Peyer's patch (tissue), 4 donors: ENCODE results near the gene SAAL1. TPM values are rescaled to one million over a fixed set of nuclear protein-coding genes. Genes with fewer than 3 reads are reported as not detected.
A peak's percentile ranks its signal among the peaks of the same experiment; 100 is the strongest.

Source experiments
- DNase-seq, 3 donors: peaks; one replicate each; pipeline ENCODE4 v3.0.0-alpha.2; 2017 to 2019
- H3K27ac ChIP-seq, 4 donors: fragments of 200-600 bp; sonication (generic); one replicate each; pipeline ENCODE4 v1.5.1; 2016 to 2019
- H3K27me3 ChIP-seq, 2 donors: fragments of 200-600 bp; sonication (generic); one replicate each; pipeline ENCODE4 v1.5.1; 2019
- H3K36me3 ChIP-seq, 3 donors: fragments of 200-600 bp; sonication (generic); one replicate each; pipeline ENCODE4 v1.5.1; 2016 to 2019
- H3K4me1 ChIP-seq, 4 donors: fragments of 200-600 bp; sonication (generic); one replicate each; pipeline ENCODE4 v1.5.1; 2016 to 2019
- H3K4me3 ChIP-seq, 4 donors: fragments of 200-600 bp; sonication (generic); 1 replicate in 3 of 4; 2 replicates in 1 of 4; pipeline ENCODE4 v1.5.1; 2016 to 2019; ENCODE audit warnings: mild to moderate bottlenecking in 1 of 4
- H3K9me3 ChIP-seq, 4 donors: fragments of 200-600 bp; sonication (generic); one replicate each; pipeline ENCODE4 v1.5.1; 2016 to 2019; ENCODE audit warnings: mild to moderate bottlenecking in 1 of 4
- POLR2A ChIP-seq, 2 donors: fragments of 450-650 bp; IDR thresholded peaks; one replicate each; pipeline ENCODE4 v1.5.1; 2017; ENCODE audit warnings: antibody characterized with exemption in 2 of 2, mild to moderate bottlenecking in 2 of 2, moderate library complexity in 2 of 2
- total RNA-seq, 4 donors: library from RNA; depleted of rRNA; stranded (reverse); fragments of >200 nt; gene quantifications; one replicate each; pipeline ENCODE4 v1.1.0, GENCODE V29; 2016
- TF ChIP-seq, protein P1 (sequence below), 6 experiments: fragments of 450-650 bp in 4 of 6; fragments of 200-600 bp in 2 of 6; sonication (generic) in 1 of 6; IDR thresholded peaks; one replicate each; pipeline ENCODE4 v1.5.1; 2017 to 2019; ENCODE audit warnings: antibody characterized with exemption in 6 of 6, mild to moderate bottlenecking in 3 of 6, moderate library complexity in 1 of 6

SAAL1 gene
- total RNA-seq, 4 donors from 2014 or later: 8.6 to 58.6 (median 15.5) TPM

DNA sequence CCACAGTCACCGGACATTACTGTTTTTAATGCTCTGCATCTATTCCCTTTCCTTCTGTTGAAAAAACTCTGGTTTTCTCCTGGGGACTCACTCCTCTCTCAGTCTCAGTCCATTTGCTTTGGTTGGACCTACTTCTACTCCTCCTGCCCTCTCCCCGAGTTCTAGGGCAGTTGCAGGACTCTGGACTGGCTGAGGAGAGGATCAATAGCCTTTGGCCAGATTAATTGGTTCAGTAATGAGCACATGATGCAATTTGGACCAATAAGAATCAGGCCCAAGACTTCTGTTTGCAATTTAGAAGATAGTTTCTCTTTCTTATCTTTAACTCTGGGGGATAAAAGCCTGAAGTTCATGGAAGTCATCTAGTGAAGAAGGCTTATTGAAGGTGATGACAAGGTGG, 44.5 kb downstream of the SAAL1 start:
- H3K36me3 ChIP-seq: no peaks in the 10 kb centered on the region
- H3K27ac ChIP-seq: no peak overlapping the region

DNA sequence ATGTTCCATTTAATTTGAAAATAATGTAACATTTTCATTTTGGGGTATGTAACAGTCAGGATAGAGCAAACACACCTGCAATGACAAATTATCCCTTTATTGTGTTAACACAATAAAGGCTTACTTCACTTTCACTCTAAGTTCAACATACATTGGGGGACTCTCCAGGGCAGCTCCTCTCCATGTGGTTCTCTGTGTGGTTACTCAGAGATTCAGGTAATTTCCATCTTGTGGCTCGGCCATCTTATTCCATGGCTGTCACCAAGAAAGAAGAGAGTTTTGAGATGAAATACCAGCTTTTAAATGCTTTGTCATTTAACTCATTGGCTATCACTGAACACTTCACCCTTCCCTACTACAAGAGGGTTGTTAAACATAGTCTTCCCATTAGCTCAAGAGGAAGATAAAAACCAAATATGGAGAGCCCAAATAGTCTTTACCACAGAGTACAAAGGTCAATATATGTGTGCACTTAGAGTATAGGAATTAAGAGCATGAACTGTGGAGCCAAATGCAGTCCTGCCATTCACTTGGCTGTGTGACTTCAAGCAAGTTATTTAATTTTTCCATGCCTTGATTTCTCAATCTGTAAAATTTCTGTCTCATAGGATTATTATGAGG, 49.2 kb downstream of the SAAL1 start:
- DNase-seq: no peak
- Histone ChIP-seq H3K4me1 (no peaks in the 10 kb centered on the region), H3K27me3 (no peaks in the 10 kb centered on the region), H3K4me3 (no peak overlapping the region), H3K36me3 (no peaks in the 10 kb centered on the region), H3K9me3 (no peaks in the 10 kb centered on the region), H3K27ac (no peak overlapping the region)
- TF ChIP-seq, protein P1, sequence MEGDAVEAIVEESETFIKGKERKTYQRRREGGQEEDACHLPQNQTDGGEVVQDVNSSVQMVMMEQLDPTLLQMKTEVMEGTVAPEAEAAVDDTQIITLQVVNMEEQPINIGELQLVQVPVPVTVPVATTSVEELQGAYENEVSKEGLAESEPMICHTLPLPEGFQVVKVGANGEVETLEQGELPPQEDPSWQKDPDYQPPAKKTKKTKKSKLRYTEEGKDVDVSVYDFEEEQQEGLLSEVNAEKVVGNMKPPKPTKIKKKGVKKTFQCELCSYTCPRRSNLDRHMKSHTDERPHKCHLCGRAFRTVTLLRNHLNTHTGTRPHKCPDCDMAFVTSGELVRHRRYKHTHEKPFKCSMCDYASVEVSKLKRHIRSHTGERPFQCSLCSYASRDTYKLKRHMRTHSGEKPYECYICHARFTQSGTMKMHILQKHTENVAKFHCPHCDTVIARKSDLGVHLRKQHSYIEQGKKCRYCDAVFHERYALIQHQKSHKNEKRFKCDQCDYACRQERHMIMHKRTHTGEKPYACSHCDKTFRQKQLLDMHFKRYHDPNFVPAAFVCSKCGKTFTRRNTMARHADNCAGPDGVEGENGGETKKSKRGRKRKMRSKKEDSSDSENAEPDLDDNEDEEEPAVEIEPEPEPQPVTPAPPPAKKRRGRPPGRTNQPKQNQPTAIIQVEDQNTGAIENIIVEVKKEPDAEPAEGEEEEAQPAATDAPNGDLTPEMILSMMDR (IDR thresholded peaks at IDR 0.05): no peak
- TF ChIP-seq POLR2A (IDR thresholded peaks at IDR 0.05): no peak

More for the DNA sequence above, 44.5 kb downstream of the SAAL1 start:
- Histone ChIP-seq H3K27me3 (no peaks in the 10 kb centered on the region), H3K4me3 (no peak overlapping the region), H3K9me3 (no peaks in the 10 kb centered on the region), H3K4me1 (no peaks in the 10 kb centered on the region)
- no peak for DNase-seq
- TF ChIP-seq POLR2A (IDR thresholded peaks at IDR 0.05): no peak
- TF ChIP-seq, protein P1 (IDR thresholded peaks at IDR 0.05): no peak

DNA sequence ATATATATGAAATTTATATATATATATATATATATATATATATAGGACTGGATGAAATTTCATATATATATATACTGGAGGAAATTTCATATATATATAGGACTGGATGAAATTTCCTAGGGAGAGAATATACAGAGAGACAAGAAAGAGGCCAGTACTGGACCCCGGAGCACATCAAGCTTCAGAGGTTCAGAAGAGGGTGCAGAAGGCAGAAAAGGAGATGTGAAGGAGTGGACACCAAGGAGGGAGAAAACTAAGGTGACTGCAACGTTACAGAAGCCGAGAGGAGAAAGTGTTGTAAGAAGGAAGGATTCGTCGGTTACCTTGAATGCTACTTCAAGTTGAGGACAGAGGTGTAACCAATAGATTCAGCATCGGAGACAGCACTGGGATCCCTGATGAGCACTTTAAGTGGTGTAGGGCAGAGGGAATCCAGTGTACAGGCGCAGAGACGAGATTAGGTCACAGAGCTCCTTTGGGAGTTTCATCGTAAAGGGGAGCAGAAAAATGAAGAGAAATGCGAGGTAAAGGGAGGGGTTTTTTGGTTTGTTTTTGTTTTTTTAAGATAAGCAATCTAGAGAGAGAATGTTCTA, 51.3 kb downstream of the SAAL1 start:
- H3K27ac ChIP-seq: no peak overlapping the region
- no peak for TF ChIP-seq POLR2A (IDR thresholded peaks at IDR 0.05)
- TF ChIP-seq, protein P1 (IDR thresholded peaks at IDR 0.05): no peak
- no peaks in the 10 kb centered on the region for H3K9me3 ChIP-seq
- DNase-seq: no peak
- H3K4me1 ChIP-seq: no peaks in the 10 kb centered on the region
- H3K36me3 ChIP-seq: no peaks in the 10 kb centered on the region
- no peak overlapping the region for H3K4me3 ChIP-seq
- no peaks in the 10 kb centered on the region for H3K27me3 ChIP-seq

DNA sequence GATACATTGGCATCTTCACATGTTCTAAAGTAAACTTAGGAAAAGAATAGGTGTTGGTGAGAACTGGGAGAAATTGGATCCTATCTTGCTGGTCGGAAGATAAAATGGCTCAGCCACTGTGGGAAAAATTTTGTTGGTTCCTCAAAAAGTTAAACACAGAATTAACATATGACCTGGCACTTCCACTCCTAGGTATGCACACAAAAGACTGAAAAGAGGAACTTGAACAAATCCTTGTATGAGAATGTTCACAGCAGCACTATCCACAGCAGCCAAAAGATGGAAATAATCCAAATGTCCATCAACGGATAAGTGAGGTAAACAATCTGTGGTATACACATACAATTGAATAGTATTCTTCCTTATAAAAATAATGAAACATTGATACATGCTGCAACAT, 55.0 kb downstream of the SAAL1 start:
- no peaks in the 10 kb centered on the region for H3K36me3 ChIP-seq
- no peaks in the 10 kb centered on the region for H3K4me1 ChIP-seq
- no peak overlapping the region for H3K4me3 ChIP-seq
- DNase-seq: no peak
- H3K9me3 ChIP-seq: no peaks in the 10 kb centered on the region
- no peaks in the 10 kb centered on the region for H3K27me3 ChIP-seq
- TF ChIP-seq, protein P1 (IDR thresholded peaks at IDR 0.05): no peak
- no peak for TF ChIP-seq POLR2A (IDR thresholded peaks at IDR 0.05)
- no peak overlapping the region for H3K27ac ChIP-seq

DNA sequence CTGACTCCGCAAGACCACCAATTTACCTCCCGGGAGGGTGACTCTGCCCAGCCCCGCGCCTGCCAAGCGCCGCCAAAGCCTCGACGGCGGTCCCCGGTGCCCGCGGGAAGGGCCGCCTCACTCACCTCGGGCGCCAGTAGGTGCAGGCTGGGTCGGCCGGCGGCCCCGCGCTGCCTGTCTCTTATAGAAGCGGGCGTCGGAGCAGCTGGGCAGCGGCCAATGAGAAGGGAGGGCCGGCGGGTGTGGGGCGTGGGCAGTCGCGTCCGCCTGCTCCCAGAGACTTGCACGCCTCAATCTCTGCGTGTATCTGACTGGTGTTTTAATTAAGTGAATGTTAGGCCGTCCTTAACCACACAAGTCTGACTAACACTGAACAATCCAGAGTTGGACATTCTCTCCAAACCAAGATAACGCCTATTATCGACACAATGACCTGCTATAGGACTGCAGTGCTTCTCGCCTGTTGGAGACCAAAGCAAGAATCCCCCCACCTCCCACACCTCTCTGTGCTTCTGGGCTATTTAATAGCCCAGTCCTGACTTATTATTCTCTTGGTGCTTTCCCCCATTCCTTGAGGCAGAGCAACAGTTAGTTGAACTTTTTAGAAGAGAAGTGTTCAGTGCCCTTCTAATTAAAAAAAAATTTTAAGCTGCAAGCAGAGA, 59.6 kb downstream of the SAAL1 start, which contains the start of gene TPH1:
Gene TPH1 (minus strand): TSS at position 154 of the 662 bp plus-strand sequence. CDS start 5,507 bp downstream, outside the sequence.
- peak in 2 of 3 donors; percentile 49 to 65 for DNase-seq
- Histone ChIP-seq H3K36me3 (no peaks in the 10 kb centered on the region), H3K27me3 (no peaks in the 10 kb centered on the region), H3K27ac (no peak within 1 kb of the TSS), H3K9me3 (no peaks in the 10 kb centered on the region), H3K4me1 (no peaks in the 10 kb centered on the region), H3K4me3 (peak within 1 kb of the TSS in 1 of 4 donors; percentile 6)
- no peak for TF ChIP-seq POLR2A (IDR thresholded peaks at IDR 0.05)
- TF ChIP-seq, protein P1 (IDR thresholded peaks at IDR 0.05): no peak
